ENCODE data around the gene EEIG1. TPM values are rescaled to one million over a fixed set of nuclear protein-coding genes. Genes with fewer than 3 reads are reported as not detected.

EEIG1 gene
- total RNA-seq, 1 experiment from 2014 or later, result 52.3 TPM

DNA sequence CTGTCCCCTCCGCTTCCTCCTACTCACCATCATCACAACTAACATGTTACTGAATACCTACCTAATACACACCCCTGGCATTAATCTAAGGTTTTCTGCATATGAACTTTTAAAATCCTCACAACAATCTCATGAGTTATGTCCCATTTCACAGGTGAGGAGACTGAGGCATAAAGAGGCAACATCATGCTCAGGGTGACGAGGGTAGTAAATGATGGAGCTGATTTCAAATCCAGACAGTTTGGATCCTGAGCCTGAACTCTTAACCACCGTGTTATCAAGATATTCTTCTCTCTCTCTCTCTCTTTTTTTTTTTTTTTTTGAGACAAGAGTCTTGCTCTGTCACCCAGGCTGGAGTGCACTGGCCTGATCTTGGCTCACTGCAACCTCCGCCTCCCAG lies 12.9 kb upstream of the EEIG1 start:
- H3K79me2 ChIP-seq (ENCODE audit: insufficient read depth, low read length), result no peaks in the 10 kb centered on the region
- H4K20me1 ChIP-seq (ENCODE audit: control insufficient read depth, insufficient read depth, insufficient read length), result no peaks in the 10 kb centered on the region
- Mint-ChIP-seq H3K9me3 (0 out of 5 replicates have a peak, but pooled peaks cover 0 to 2% of the 10 kb centered on the region in 2 experiments), H3K27me3 (ENCODE audit: low read depth) (peaks cover 1% of the 10 kb centered on the region; the same call in 1 of the 2 replicates), H3K4me3 (no peak overlapping the region), H3K4me1 (no peaks in the 10 kb centered on the region), H3K27ac (no peak overlapping the region), H3K36me3 (ENCODE audit: insufficient read depth in 1 of 3, low read depth in 3 of 3) (no peaks in the 10 kb centered on the region)
- no peak overlapping the region for H4K91ac ChIP-seq (ENCODE audit: insufficient read length, low read depth, low read length)
- no peak overlapping the region for H2AFZ ChIP-seq (ENCODE audit: low read length)
- TF ChIP-seq, protein P1, sequence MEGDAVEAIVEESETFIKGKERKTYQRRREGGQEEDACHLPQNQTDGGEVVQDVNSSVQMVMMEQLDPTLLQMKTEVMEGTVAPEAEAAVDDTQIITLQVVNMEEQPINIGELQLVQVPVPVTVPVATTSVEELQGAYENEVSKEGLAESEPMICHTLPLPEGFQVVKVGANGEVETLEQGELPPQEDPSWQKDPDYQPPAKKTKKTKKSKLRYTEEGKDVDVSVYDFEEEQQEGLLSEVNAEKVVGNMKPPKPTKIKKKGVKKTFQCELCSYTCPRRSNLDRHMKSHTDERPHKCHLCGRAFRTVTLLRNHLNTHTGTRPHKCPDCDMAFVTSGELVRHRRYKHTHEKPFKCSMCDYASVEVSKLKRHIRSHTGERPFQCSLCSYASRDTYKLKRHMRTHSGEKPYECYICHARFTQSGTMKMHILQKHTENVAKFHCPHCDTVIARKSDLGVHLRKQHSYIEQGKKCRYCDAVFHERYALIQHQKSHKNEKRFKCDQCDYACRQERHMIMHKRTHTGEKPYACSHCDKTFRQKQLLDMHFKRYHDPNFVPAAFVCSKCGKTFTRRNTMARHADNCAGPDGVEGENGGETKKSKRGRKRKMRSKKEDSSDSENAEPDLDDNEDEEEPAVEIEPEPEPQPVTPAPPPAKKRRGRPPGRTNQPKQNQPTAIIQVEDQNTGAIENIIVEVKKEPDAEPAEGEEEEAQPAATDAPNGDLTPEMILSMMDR (conservative IDR thresholded peaks at IDR 0.05), result no peak
- no peak overlapping the region for H3K18ac ChIP-seq (ENCODE audit: insufficient read length, low read depth, low read length)
- no peaks in the 10 kb centered on the region for H3K9me3 ChIP-seq (ENCODE audit: control insufficient read depth, low read depth, low read length)
- no peaks in the 10 kb centered on the region for H3K79me1 ChIP-seq (ENCODE audit: insufficient read depth, low read depth, low read length, poor library complexity, severe bottlenecking)
- H3K23ac ChIP-seq (ENCODE audit: insufficient read length, low read depth, low read length), result no peak overlapping the region
- no peak overlapping the region for H2BK20ac ChIP-seq (ENCODE audit: low read depth, low read length, poor library complexity, severe bottlenecking)
- H2AK5ac ChIP-seq (ENCODE audit: insufficient read length, low read length), result no peak overlapping the region
- no peak overlapping the region for H3K56ac ChIP-seq (ENCODE audit: insufficient read length, low read depth, low read length)
- no peak overlapping the region for H3K14ac ChIP-seq (ENCODE audit: insufficient read depth, low read length)
- H3K27me3 ChIP-seq (ENCODE audit: insufficient read depth, low read length), result no peaks in the 10 kb centered on the region
- no peak overlapping the region for H3T11ph ChIP-seq (ENCODE audit: low read length)
- H2BK5ac ChIP-seq (ENCODE audit: insufficient read length, low read length), result no peak overlapping the region
- H3K9ac ChIP-seq (ENCODE audit: extremely low read depth, insufficient read length, low read length), result no peak overlapping the region
- no peak overlapping the region for H2BK12ac ChIP-seq (ENCODE audit: insufficient read length, low read depth, low read length)
- no peak for DNase-seq
- no CpG with 5 or more reads among the region's 4 CpGs for WGBS (ENCODE audit: extremely low coverage, insufficient read length, low lambda C conversion rate)
- H3K27ac ChIP-seq (ENCODE audit: insufficient read length, low read depth, low read length), result no peak overlapping the region
- no peak overlapping the region for H2BK120ac ChIP-seq (ENCODE audit: low read depth, low read length, poor library complexity, severe bottlenecking)
- H3K4me1 ChIP-seq (ENCODE audit: insufficient read depth, low read length), result no peaks in the 10 kb centered on the region
- H2BK15ac ChIP-seq (ENCODE audit: low read depth, low read length), result no peak overlapping the region
- H4K8ac ChIP-seq (replicated peaks; ENCODE audit: insufficient read length, low read depth, low read length), result no peak overlapping the region
- no peaks in the 10 kb centered on the region for H3K23me2 ChIP-seq (ENCODE audit: insufficient read length, low read depth, low read length, poor library complexity, severe bottlenecking)
- H3K4ac ChIP-seq (ENCODE audit: low read depth, low read length), result no peak overlapping the region
- no peak overlapping the region for H3K4me2 ChIP-seq (ENCODE audit: insufficient read depth, insufficient read length, low read length)
- no peak overlapping the region for H4K5ac ChIP-seq (ENCODE audit: insufficient read length, low read depth, low read length)

Data from H9 (cell line).